GM21367 (cell line): ENCODE data around the gene LY6G6C.

Experiments used
- ATAC-seq: cut with Tn5 transposase; IDR thresholded peaks from one replicate; pipeline ENCODE4 v1.9.1; 2021; ENCODE audit not compliant: unreplicated experiment

Gene LY6G6C

GRCh38 chr6:31727717-31728671 is 6.4 kb upstream of the LY6G6C start:
- ATAC-seq, result no peak

- ATAC-seq, result no peak
Observed at GRCh38 chr6:31727034-31727716, 5.6 kb upstream of the LY6G6C start.

GRCh38 chr6:31725502-31726350 is 4.2 kb upstream of the LY6G6C start:
- no peak for ATAC-seq

- ATAC-seq, result no peak
Observed at GRCh38 chr6:31723980-31724691, 2.6 kb upstream of the LY6G6C start.

GRCh38 chr6:31723245-31723979 is 1.9 kb upstream of the LY6G6C start, which contains the start of gene MPIG6B:
TSS of gene MPIG6B (plus strand) at chr6:31723373. CDS start at chr6:31723384, 11 bp downstream.
- ATAC-seq, result no peak

- no peak for ATAC-seq
Observed at GRCh38 chr6:31722173-31722572, 627 bp upstream of the LY6G6C start.

- ATAC-seq, result no peak
Observed at GRCh38 chr6:31720196-31720770, 1.3 kb downstream of the LY6G6C start.

- no peak for ATAC-seq
Observed at GRCh38 chr6:31719001-31719400, 2.5 kb downstream of the LY6G6C start.

GRCh38 chr6:31718265-31718664 is 3.3 kb downstream of the LY6G6C start:
- ATAC-seq, result no peak

GRCh38 chr6:31717499-31718222 is 3.9 kb downstream of the LY6G6C start:
- ATAC-seq, result no peak

- no peak for ATAC-seq
Observed at GRCh38 chr6:31715022-31715958, 6.3 kb downstream of the LY6G6C start, which contains the start of gene LY6G6D. TSS of gene LY6G6D (plus strand) at chr6:31715348. CDS start at chr6:31715356, 8 bp downstream.

GRCh38 chr6:31713991-31714684 is 7.4 kb downstream of the LY6G6C start:
- ATAC-seq, result no peak

- no peak for ATAC-seq
Observed at GRCh38 chr6:31713465-31713864, 8.1 kb downstream of the LY6G6C start.

GRCh38 chr6:31712296-31712695 is 9.2 kb downstream of the LY6G6C start:
- ATAC-seq, result no peak

GRCh38 chr6:31711233-31711632 is 10.3 kb downstream of the LY6G6C start:
- no peak for ATAC-seq

GRCh38 chr6:31710523-31711219 is 10.9 kb downstream of the LY6G6C start:
- ATAC-seq, result no peak
